HepG2 (cell line): ENCODE data around the gene ARHGEF16. TPM values are rescaled to one million over a fixed set of nuclear protein-coding genes. Genes with fewer than 3 reads are reported as not detected.
A peak's percentile ranks its signal among the peaks of the same experiment; 100 is the strongest.

Source experiments
- CC2D1A ChIP-seq: sonication (generic); formaldehyde crosslinking; IDR thresholded peaks from 2 replicates; pipeline ENCODE4 v1.8.1; 2023; ENCODE audit warnings: mild to moderate bottlenecking, missing genetic modification reagents
- DMAP1 ChIP-seq: IDR thresholded peaks from 2 replicates; pipeline ENCODE4 v1.6.1; 2016
- GRHL1 ChIP-seq: sonication (generic); formaldehyde crosslinking; conservative IDR thresholded peaks from 2 replicates; pipeline ENCODE4 v1.8.0; 2022; ENCODE audit warnings: missing genetic modification reagents
- MAFF ChIP-seq: IDR thresholded peaks from 2 replicates; pipeline ENCODE4 v1.6.1; 2011; ENCODE audit warnings: low read depth, low read length, improper control_type of control experiment
- MIER2 ChIP-seq: IDR thresholded peaks from 2 replicates; pipeline ENCODE4 v1.6.1; 2016; ENCODE audit warnings: missing biosample characterization, missing genetic modification reagents
- MTA1 ChIP-seq: sonication (generic); formaldehyde crosslinking; IDR thresholded peaks from 2 replicates; pipeline ENCODE4 v1.4.0; 2020; ENCODE audit warnings: missing genetic modification reagents, mild to moderate bottlenecking, borderline replicate concordance
- NFIB ChIP-seq: sonication (generic); formaldehyde crosslinking; IDR thresholded peaks from 2 replicates; pipeline ENCODE4 v1.9.0; 2021; ENCODE audit warnings: missing genetic modification reagents, mild to moderate bottlenecking, borderline replicate concordance
- PHF8 ChIP-seq: sonication (generic); formaldehyde crosslinking; IDR thresholded peaks from 2 replicates; pipeline ENCODE4 v1.5.0; 2020; ENCODE audit warnings: missing genetic modification reagents
- RAD51 ChIP-seq: fragments of 450-650 bp; IDR thresholded peaks from 2 replicates; pipeline ENCODE4 v1.6.1; 2016; ENCODE audit warnings: borderline replicate concordance
- RNF2 ChIP-seq: fragments of 450-650 bp; conservative IDR thresholded peaks from 2 replicates; pipeline ENCODE4 v1.6.1; 2016; ENCODE audit warnings: low read depth
- TP53 ChIP-seq: sonication (generic); formaldehyde crosslinking; conservative IDR thresholded peaks from 2 replicates; pipeline ENCODE4 v1.4.0; 2020; ENCODE audit warnings: missing genetic modification reagents
- ZBTB14 ChIP-seq: sonication (generic); formaldehyde crosslinking; IDR thresholded peaks from 2 replicates; pipeline ENCODE4 v1.4.0; 2020; ENCODE audit warnings: missing genetic modification reagents
- ZFP36L1 ChIP-seq: sonication (generic); formaldehyde crosslinking; IDR thresholded peaks from 2 replicates; pipeline ENCODE4 v1.8.0; 2022; ENCODE audit warnings: mild to moderate bottlenecking, missing genetic modification reagents, moderate library complexity
- ZFY ChIP-seq: sonication (generic); formaldehyde crosslinking; IDR thresholded peaks from 2 replicates; pipeline ENCODE4 v1.4.0; 2020; ENCODE audit warnings: missing genetic modification reagents
- ZNF17 ChIP-seq: sonication (generic); formaldehyde crosslinking; IDR thresholded peaks from 2 replicates; pipeline ENCODE4 v1.5.0; 2020; ENCODE audit warnings: mild to moderate bottlenecking, missing genetic modification reagents
- ZNF556 ChIP-seq: sonication (generic); formaldehyde crosslinking; IDR thresholded peaks from 2 replicates; pipeline ENCODE4 v1.4.0; 2020; ENCODE audit warnings: mild to moderate bottlenecking, missing genetic modification reagents, borderline replicate concordance
- ZNF572 ChIP-seq: sonication (generic); formaldehyde crosslinking; IDR thresholded peaks from 2 replicates; pipeline ENCODE4 v1.5.1; 2020; ENCODE audit warnings: mild to moderate bottlenecking, missing genetic modification reagents
- ZNF574 ChIP-seq: sonication (generic); formaldehyde crosslinking; IDR thresholded peaks from 2 replicates; pipeline ENCODE4 v1.4.0; 2020; ENCODE audit warnings: missing genetic modification reagents
- ZNF644 ChIP-seq: IDR thresholded peaks from 2 replicates; pipeline ENCODE4 v1.6.1; 2016; ENCODE audit warnings: low read depth
- ZNF7 ChIP-seq: IDR thresholded peaks from 2 replicates; pipeline ENCODE4 v1.6.1; 2016; ENCODE audit warnings: missing biosample characterization, missing genetic modification reagents
- ZNF891 ChIP-seq: sonication (generic); formaldehyde crosslinking; IDR thresholded peaks from 2 replicates; pipeline ENCODE4 v1.5.0; 2020; ENCODE audit warnings: mild to moderate bottlenecking, missing genetic modification reagents
- polyA plus RNA-seq, 8 experiments: library from polyadenylated mRNA; depleted of rRNA in 3 of 8; stranded (reverse) in 7 of 8; unstranded in 1 of 8; fragments of >200 nt; fragmentation: Illumina TruSeq in 4 of 8; extraction: Trizol in 4 of 8; gene quantifications; 2 replicates each; pipeline versions ENCODE4 v1.2.1 to v1.2.3, GENCODE V29; 2011 to 2016; ENCODE audit warnings: low read depth in 4 of 8, missing spikeins in 1 of 8, mixed read lengths in 1 of 8; ENCODE audit not compliant: insufficient read depth in 1 of 8
- total RNA-seq, 5 experiments: library from RNA; depleted of rRNA; stranded (reverse); fragments of >200 nt; fragmentation: Illumina TruSeq; extraction: Trizol; gene quantifications; 2 replicates each; pipeline ENCODE4 v1.2.3, GENCODE V29; 2016; ENCODE audit warnings: low read depth in 1 of 5
- TF ChIP-seq, protein P1 (sequence below): sonication (generic); formaldehyde crosslinking; IDR thresholded peaks from 2 replicates; pipeline ENCODE4 v1.4.0; 2020; ENCODE audit warnings: missing genetic modification reagents
- TF ChIP-seq, protein P2 (sequence below): IDR thresholded peaks from 2 replicates; pipeline ENCODE4 v1.6.1; 2016; ENCODE audit warnings: control low read depth

ARHGEF16 gene
- total and polyA plus RNA-seq, 2 of the 13 experiments (the other 11 are each of a cell fraction or from before 2014, with no cell fraction given) = 20.3 to 39.9 TPM

GRCh38 chr1:3471356-3472087 is 17.1 kb downstream of the ARHGEF16 start (continued):
- TF ChIP-seq MTA1 (peak; percentile 75; the same call in 1 of the 2 replicates), PHF8 (CRISPR knock-in tag) (peak; percentile 54), ZFY (CRISPR knock-in tag) (peak; percentile 82), ZFP36L1 (0 out of 2 replicates have a peak, but pooled peaks have one; percentile 30), RNF2 (peak; percentile 84), TP53 (peak; percentile 43; the same call in 1 of the 2 replicates), MAFF (peak; percentile 45; the same call in 1 of the 2 replicates), ZNF891 (CRISPR knock-in tag) (no peak), ZNF17 (CRISPR knock-in tag) (no peak), NFIB (no peak), ZNF574 (CRISPR knock-in tag) (peak; percentile 70), ZNF644 (CRISPR knock-in tag) (0 out of 2 replicates have a peak, but pooled peaks have one; percentile 6), ZNF572 (peak; percentile 84; the same call in 1 of the 2 replicates), CC2D1A (peak; percentile 59; the same call in 1 of the 2 replicates), RAD51 (no peak), GRHL1 (CRISPR knock-in tag) (no peak), ZBTB14 (CRISPR knock-in tag) (no peak), DMAP1 (peak; percentile 81), ZNF7 (CRISPR knock-in tag) (no peak), MIER2 (no peak), ZNF556 (peak; percentile 75; the same call in 1 of the 2 replicates)
- TF ChIP-seq, protein P1, sequence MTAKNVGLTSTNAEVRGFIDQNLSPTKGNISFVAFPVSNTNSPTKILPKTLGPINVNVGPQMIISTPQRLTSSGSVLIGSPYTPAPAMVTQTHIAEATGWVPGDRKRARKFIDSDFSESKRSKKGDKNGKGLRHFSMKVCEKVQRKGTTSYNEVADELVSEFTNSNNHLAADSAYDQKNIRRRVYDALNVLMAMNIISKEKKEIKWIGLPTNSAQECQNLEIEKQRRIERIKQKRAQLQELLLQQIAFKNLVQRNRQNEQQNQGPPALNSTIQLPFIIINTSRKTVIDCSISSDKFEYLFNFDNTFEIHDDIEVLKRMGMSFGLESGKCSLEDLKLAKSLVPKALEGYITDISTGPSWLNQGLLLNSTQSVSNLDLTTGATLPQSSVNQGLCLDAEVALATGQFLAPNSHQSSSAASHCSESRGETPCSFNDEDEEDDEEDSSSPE = peak; percentile 72
- TF ChIP-seq, protein P2, sequence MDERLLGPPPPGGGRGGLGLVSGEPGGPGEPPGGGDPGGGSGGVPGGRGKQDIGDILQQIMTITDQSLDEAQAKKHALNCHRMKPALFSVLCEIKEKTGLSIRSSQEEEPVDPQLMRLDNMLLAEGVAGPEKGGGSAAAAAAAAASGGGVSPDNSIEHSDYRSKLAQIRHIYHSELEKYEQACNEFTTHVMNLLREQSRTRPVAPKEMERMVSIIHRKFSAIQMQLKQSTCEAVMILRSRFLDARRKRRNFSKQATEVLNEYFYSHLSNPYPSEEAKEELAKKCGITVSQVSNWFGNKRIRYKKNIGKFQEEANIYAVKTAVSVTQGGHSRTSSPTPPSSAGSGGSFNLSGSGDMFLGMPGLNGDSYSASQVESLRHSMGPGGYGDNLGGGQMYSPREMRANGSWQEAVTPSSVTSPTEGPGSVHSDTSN (CRISPR knock-in tag) = no peak
